ENCODE results near the gene TEX19.

Gene TEX19

GRCh38 chr17:82388223-82388921 lies 29.3 kb downstream of the TEX19 start:
- Mint-ChIP-seq H3K27me3 (ENCODE audit: low read depth, poor library complexity) (peaks cover 6% of the 10 kb centered on the region), H3K36me3 (ENCODE audit: low read depth) (peaks cover 12% of the 10 kb centered on the region), H3K4me3 (no peak overlapping the region), H3K27ac (no peak overlapping the region), H3K9me3 (no peaks in the 10 kb centered on the region), H3K4me1 (peaks cover 50% of the 10 kb centered on the region)
- no peak for TF ChIP-seq CTCF (IDR thresholded peaks at IDR 0.05)
- no peak for DNase-seq

- peaks cover 17% of the 10 kb centered on the region for H3K36me3 Mint-ChIP-seq (ENCODE audit: low read depth)
- H3K4me1 Mint-ChIP-seq, result peaks cover 51% of the 10 kb centered on the region
- peaks cover 6% of the 10 kb centered on the region for H3K27me3 Mint-ChIP-seq (ENCODE audit: low read depth, poor library complexity)
- H3K4me3 Mint-ChIP-seq, result no peak overlapping the region
- no peak for TF ChIP-seq CTCF (IDR thresholded peaks at IDR 0.05)
- no peak for DNase-seq
- H3K9me3 Mint-ChIP-seq, result no peaks in the 10 kb centered on the region
- H3K27ac Mint-ChIP-seq, result no peak overlapping the region
These were observed 29.9 kb downstream of the TEX19 start for GRCh38 chr17:82388922-82389283.

- peaks cover 22% of the 10 kb centered on the region for H3K36me3 Mint-ChIP-seq (ENCODE audit: low read depth)
- H3K27ac Mint-ChIP-seq, result no peak overlapping the region
- TF ChIP-seq CTCF (IDR thresholded peaks at IDR 0.05), result no peak
- no peaks in the 10 kb centered on the region for H3K9me3 Mint-ChIP-seq
- H3K4me3 Mint-ChIP-seq, result no peak overlapping the region
- peaks cover 9% of the 10 kb centered on the region for H3K27me3 Mint-ChIP-seq (ENCODE audit: low read depth, poor library complexity)
- no peak for DNase-seq
- peaks cover 55% of the 10 kb centered on the region for H3K4me1 Mint-ChIP-seq
These were observed 30.3 kb downstream of the TEX19 start for GRCh38 chr17:82389379-82389778.

DNA sequence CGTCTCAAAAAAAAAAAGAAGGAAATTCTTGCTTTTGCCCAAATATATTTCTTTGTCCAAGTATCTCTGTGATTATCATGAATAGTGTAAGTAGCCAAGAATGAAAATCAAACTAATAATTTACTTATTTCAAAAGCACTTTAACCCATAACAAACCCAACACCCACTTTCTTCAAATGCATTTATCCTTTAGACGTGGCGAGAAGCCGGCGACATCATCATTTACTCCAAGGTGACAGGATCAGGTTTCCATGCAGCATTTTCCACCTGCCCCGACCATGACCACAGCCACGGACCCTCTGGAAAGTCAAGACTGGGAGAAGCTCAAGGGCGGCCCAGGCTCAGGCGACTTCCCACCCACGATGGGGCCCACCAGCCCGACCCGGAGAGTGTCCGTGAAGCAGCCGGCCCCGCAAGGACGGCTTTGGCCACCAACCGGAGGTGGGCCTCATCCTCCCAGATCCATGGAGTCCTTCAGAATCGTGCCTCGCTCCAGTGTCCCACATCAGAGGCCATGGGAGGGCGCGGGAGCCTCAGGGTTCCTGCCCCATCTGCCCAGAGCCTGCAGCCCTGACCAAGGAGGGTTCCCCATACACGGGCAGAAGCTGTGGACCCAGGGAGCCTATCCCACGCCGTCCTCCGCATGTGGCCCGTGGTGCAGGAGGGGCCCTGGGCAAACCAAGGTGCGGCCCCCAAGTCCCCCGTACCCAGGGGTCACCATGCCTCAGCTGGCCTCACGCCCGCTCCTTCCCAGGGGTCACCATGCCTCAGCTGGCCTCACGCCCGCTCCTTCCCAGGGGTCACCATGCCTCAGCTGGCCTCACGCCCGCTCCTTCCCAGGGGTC lies 31.2 kb downstream of the TEX19 start:
- TF ChIP-seq CTCF (IDR thresholded peaks at IDR 0.05), result no peak
- H3K27me3 Mint-ChIP-seq (ENCODE audit: low read depth, poor library complexity), result peaks cover 10% of the 10 kb centered on the region
- H3K4me3 Mint-ChIP-seq, result no peak overlapping the region
- H3K4me1 Mint-ChIP-seq, result peaks cover 57% of the 10 kb centered on the region
- no peak for DNase-seq
- no peak overlapping the region for H3K27ac Mint-ChIP-seq
- H3K9me3 Mint-ChIP-seq, result no peaks in the 10 kb centered on the region
- H3K36me3 Mint-ChIP-seq (ENCODE audit: low read depth), result peaks cover 27% of the 10 kb centered on the region

DNA sequence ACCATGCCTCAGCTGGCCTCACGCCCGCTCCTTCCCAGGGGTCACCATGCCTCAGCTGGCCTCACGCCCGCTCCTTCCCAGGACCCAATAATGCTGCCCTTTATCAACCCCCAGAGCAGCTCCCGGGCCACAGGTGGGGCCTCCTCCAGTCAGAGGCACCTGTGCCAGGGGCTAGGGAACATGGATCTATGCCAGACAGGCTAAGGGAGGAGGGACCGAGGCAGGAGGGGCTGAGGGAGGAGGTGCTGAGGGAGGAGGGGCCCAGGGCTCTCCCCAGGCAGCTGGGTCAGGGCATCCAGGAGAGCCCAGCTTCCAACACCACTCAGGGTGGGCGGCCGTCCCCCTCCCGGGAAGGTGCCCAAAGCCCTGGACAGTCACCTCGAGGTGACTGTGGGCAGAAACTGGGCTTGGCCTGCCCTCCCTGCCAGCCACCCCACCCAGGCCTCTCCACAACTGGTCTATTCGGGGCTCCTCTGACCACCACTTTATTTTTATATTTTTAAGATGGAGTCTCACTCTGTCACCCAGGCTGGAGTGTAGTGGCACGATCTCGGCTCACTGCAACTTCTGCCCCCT lies 31.9 kb downstream of the TEX19 start:
- H3K27ac Mint-ChIP-seq, result no peak overlapping the region

More for the DNA sequence above, 31.9 kb downstream of the TEX19 start:
- Mint-ChIP-seq H3K4me1 (peaks cover 60% of the 10 kb centered on the region), H3K4me3 (no peak overlapping the region), H3K27me3 (ENCODE audit: low read depth, poor library complexity) (peaks cover 10% of the 10 kb centered on the region), H3K9me3 (no peaks in the 10 kb centered on the region), H3K36me3 (ENCODE audit: low read depth) (peaks cover 32% of the 10 kb centered on the region)
- no peak for TF ChIP-seq CTCF (IDR thresholded peaks at IDR 0.05)
- no peak for DNase-seq

Measured in nephron progenitor cell (in vitro differentiated cells).